GM21723 (cell line): ENCODE measurements around the gene TTLL10.

ENCODE experiments used
- ATAC-seq: cut with Tn5 transposase; IDR thresholded peaks from one replicate; pipeline ENCODE4 v1.9.1; 2021; ENCODE audit warnings: mild to moderate bottlenecking, moderate library complexity; ENCODE audit not compliant: unreplicated experiment

The TTLL10 gene

DNA sequence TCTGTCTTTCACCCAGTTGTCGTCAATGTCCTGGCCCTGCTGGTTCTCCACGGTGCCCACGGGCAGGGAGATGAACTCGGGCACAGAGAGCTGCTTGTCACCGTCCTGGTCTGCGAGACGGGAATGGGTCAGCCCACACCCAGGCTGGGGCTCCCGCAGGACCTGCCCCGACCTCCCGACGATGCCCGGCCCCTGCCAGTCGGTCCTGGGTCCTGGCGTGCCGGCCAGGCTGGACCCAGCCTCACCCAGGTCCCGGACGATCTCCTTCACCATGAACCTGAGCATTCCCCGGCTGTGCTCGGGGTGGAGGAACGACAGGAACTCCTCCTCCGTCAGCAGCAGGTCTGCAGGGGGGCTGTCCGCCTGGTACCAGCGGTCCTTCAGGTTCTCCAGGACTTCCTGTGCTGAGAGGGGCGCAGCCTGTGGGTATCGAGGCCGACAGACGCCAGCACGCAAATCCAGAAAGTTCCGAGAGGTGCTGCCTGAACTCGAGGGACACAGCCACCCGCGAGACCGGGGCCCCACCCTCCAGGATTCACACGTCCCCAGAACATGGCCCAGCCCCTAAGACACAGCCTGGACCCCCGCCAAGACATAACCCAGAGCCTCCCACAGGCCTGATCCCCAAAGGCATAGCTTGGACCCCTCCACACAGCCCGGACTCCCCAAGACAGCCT lies 45.0 kb downstream of the TTLL10 start:
- ATAC-seq = no peak

DNA sequence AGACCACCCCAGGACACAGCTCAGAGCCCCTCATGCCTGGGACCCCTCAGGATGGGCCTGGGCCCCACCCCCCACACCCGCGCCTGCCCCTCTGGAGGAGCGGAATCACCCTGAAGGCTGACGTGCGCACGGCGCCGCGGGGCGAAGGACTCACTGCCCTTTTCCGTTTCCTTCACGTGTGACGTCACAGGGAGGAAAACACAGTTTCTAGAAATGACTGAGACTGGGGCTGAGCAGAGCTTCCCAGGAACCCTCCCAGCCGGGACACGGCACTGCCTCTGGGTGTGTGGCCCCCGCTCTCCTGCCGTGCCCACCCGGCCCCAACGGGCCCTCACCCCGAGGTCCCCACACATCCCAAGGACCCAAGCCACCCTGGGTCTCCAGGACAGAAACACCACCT lies 45.7 kb downstream of the TTLL10 start:
- ATAC-seq = no peak

DNA sequence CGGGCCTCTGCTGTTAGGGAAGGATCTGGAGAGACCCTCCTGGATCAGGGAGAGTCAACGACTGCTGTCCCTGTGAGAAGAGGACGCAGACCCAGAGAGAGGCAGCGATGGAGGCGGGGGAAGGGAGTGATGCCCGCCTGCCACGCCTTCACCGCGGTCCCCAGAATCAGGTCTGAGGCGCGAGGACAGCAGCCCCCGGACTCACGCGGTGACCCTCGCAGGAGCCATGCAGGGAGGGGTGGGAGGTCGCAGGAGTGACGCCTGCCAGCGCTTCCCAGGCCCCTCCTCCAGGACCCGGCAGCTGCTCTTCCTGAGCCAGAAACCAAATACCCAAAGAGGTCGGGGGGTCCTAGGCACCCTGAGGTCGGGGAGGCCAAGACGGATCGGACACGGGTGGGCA lies 46.5 kb downstream of the TTLL10 start:
- ATAC-seq = no peak

DNA sequence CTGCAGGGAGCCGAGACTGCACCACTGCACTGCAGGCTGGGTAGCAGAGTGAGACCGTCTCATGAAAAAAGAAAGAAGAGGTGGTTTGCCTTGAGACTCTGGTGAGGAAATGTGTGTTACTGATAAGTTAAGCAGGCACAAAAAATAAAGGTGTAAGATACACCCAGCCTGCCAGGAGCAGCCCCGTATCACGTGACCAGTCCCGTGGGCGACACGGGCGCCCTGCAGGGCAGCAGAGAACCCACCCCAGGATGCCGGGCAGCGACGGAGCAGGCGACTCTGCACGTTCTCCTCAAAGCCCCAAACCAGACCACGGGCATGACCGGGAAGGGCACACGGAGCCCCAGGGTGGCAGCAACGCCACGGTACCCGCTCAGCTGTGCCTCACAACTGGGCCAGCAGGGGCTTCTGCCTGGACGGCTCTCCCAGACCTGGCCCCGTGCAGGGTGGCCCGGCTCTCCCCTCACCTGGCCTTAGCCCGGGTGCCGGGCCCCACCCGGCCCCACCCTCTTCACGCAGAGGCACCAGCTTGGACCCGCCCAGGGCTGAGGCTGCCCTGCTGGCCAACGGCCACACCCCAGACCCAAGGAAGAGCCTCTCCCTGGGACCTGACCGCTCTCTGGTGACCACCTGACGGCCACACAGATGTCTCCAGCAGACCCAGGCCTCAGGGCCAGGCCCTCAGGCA lies 48.4 kb downstream of the TTLL10 start:
- ATAC-seq = no peak

DNA sequence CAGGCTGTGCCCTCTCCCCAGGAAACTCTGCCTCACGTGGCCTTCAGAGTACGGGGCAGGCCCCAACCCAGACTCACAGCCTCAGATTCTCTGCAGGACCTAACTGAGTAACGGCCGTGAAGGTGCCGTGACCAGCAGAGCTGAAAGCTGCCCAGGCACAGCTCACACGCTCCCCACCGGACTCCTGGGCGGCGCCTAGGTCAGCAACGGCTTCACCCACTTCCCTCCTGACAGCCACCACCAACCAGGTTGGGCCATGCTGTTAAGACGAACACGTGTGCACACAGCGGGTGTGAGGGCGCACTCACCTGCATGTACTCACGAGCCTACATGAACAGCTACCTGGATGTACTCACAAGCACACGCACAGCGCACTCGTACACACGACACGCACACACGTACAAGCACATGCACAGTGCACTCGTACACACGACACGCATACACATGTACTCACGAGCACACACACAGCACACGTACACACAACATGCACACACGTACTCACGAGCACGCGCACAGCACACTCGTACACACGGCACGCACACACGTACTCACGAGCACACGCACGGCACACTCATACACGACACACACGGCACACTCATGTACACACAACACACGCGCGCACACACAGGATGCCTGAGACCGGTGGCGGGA lies 49.0 kb downstream of the TTLL10 start:
- ATAC-seq = no peak

DNA sequence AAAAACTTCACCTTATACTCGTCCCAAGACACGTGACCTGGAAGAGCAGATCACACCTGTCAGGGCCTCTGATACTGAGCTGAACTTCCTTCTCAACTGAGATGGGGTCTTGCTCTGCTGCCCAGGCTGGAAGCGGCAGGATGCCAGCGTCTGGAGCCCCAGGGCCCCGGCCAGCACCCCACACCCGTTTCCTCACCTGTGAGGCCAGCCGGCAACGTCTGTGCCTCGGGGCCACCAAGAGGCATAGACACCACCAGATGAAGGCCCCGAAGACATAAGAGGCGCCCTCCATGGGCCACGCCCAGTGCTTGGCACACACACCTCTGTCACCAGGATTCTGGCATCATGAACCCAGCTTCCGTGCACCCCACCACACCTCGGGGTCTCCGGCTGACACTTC lies 49.6 kb downstream of the TTLL10 start:
- no peak for ATAC-seq

DNA sequence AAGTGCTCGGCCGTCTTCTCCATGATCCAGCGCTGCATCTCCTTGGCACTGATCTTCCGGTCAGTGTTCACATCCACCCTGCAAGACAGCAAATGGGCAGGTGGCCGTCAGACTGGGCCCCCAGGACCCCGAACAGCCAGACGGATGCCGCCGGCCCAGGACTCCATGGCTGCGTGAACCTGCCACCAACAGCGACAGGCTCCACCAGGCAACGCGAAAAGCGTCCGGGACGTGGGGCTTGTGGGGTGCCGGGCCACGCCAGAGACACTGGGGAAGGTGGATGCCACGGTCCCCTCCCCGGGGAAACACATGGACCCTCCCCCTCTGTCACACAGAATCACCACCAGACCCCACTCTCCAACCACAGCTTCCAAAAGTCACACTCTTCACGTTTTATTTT lies 50.2 kb downstream of the TTLL10 start:
- ATAC-seq = no peak

DNA sequence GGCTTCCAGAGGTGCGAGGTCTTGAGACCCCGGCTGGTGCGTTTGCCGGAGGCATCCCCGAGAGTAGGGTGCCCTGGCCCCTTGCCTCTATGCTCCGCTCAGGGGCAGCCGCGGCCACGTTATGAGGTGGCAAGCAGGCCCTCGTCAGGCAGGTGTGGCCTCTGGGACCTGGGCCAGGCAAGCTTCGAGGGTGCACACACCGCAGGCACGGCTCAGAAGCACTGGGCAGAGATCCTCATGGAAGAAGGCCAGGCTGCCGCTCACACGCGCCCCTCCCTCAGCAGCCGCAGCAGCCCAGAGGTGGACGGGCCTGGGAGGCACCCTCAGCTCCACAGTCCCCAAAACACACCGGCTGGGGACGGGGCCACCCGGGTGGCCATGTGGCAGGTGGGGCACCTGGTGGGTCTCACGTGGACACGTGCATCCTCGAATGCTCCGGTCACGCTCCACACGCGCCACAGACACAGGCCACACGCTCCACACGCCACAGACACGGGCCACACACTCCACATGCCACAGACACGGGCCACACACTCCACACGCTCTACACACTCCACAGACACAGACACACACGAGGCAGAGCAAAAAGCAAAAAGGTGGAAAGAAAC lies 51.7 kb downstream of the TTLL10 start:
- no peak for ATAC-seq

DNA sequence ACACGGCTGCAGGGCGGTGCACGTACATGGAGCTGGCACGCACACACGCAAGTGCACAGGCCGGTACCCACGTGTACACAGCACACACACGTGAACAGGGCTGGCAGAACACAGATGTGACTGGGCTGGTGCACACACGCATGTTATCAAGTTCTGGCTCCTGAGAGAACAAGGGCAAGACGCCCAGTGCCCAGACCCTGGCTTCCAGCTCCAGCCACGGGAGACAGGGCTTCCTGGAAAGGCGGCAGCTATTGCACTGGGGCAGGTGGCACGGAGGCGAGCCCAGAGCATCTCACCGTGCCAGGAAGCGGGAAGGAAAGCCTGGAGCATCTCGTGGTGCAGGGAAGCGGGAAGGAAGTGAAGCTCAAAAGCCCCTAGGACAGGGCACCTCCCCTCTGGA lies 52.2 kb downstream of the TTLL10 start:
- ATAC-seq = no peak

DNA sequence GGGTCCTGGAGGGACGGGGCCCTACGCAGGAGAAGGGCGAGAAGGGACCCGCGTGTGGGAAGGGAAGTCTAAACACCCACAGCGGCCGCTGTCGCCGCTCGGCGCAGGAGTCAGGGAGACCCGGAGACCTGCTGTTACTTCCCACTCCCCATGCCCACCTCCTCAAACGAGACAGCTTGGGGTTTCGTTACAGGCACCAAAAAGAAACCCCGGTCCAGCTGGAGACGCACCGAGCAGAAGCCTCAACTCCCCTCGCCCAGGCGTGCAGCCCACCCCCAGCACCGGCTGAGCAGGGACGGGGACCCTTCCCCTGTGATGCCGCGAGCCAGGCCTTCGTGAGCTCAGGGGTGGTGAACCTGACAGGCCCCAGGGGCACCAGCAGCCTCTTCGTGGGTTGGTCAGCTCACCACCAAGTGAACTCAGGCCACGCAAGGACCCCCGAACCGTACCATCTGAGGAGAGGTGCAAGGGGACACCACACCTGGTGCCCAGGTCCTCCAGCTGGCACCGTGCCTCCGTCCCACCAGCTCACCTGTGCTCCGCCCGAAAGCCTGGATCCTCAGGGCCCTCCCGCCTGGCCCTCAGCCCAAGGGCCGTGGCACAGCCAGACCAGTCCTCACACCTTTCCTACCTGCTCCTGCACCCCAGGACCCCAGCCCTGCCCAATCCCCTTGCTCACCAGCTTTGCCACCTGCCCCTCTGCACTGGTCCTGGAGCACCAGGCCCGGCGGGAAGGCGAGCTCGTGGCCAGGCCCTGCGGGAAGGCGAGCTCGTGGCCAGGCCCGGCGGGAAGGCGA lies 53.1 kb downstream of the TTLL10 start:
- no peak for ATAC-seq

DNA sequence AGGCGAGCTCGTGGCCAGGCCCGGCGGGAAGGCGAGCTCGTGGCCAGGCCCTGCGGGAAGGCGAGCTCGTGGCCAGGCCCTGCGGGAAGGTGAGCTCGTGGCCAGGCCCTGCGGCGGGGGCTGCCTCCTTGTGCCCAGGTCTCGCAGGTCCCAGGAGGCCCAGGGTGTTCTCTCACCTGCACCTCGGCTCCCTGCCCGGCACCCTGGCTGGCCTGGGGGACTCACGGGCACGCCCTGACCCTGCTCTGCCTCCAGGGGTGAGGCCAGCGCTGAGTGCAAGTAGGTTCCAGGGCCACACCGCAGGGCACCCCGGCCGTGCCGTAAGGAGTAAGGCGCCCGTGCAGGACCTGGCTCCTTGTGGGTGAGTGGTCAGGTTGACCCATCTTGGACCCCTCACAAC lies 53.7 kb downstream of the TTLL10 start:
- ATAC-seq = no peak

DNA sequence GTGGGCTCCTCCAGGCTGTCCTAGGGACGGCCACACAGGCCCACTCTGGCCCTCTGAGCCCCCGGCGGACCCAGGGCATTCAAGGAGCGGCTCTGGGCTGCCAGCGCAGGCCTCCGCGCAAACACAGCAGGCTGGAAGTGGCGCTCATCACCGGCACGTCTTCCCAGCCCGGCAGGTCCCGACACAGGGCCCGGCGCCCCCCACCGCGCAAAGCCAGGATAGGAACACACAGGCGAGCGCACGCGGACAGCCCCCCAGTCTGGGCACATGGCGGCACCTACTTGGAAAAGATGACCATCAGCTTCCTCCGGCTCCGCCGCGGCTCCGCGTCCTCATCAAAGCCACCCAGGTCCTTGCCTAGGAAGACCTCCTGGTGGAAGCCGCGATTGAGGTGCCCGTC lies 54.5 kb downstream of the TTLL10 start:
- ATAC-seq = no peak

DNA sequence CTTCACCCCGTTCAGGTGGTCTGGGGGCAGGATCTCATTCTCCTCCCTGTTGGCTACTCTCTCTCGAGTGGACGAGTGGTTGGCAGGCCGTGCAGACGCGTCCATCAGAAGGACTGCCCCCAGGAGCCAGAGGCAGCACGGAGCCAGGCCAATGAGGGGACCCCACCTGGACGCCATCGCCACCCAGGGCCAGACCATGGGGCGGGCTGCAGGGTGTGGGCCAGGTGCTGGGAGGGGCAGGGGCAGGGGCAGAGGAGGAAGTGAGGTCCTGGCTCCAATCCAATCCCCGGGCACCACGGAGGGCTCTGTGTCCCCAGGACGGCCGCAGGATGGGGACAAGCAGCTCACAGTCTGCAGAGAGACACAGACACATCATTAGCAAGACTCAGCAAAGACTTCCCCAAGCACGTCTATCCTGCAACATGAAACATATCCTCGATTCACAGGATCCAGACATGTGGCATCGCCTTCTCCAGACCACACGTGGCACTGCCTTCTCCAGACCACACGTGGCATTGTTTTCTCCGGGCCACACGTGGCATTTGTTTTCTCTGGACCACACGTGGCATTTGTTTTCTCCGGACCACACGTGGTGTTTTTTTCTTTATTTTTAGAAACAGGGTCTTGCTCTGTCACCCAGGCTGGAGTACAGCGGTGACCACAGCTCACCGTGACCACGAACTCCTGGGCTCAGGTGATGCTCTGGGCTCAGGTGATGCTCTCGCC lies 55.1 kb downstream of the TTLL10 start:
- ATAC-seq = no peak

DNA sequence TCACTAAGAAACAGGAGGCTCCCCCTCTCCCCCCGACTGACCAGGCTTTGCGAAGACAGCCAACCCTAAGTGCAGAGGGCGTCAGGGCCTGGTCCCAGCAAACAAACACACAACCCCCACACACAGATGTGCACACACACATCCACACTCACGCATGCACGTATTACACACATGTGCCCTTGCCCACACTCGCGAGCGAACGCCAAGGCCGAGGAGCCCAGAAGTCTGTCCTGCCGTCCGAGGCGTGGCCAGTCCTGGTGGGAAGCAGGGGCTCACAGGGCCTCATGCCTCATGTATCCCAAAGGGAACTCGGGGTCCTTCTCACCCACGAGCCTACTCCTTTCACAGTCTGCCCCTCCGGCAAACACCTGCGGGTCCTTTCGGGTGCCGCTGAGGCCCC lies 56.1 kb downstream of the TTLL10 start:
- no peak for ATAC-seq

DNA sequence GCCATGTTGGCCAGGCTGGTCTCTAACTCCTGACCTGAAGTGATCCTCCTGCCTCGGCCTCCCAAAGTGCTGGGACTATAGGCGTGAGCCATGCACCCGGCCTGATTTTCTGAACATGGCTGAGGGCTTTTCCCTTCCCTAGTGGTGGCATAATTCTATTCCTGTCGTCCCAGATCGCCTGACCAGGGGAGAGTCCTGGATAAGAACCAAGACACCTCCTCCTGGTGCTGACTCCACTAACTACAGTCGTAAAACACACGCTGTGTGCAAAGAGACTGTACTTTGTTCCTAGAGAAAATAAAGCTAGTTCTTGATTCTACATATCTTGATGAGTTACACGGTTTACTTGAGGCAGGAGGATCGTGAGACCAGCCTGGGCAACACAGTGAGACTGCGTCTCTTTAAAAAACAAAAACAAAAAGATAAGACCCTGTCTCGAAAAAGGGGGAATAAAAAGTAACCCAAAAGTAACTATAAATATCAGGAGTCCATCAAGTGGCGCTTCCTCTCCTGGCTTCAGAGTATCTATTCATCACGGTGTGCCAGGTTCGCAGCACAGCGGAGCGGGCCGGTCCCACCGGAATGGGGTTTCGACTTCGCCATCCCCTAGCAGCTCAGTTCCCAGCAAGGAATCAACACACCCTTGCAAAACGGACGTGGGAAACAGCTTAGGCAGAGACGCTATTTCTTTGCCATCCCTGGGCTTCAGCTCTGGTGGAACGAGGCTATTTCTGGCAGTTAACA lies 57.1 kb downstream of the TTLL10 start:
- no peak for ATAC-seq

DNA sequence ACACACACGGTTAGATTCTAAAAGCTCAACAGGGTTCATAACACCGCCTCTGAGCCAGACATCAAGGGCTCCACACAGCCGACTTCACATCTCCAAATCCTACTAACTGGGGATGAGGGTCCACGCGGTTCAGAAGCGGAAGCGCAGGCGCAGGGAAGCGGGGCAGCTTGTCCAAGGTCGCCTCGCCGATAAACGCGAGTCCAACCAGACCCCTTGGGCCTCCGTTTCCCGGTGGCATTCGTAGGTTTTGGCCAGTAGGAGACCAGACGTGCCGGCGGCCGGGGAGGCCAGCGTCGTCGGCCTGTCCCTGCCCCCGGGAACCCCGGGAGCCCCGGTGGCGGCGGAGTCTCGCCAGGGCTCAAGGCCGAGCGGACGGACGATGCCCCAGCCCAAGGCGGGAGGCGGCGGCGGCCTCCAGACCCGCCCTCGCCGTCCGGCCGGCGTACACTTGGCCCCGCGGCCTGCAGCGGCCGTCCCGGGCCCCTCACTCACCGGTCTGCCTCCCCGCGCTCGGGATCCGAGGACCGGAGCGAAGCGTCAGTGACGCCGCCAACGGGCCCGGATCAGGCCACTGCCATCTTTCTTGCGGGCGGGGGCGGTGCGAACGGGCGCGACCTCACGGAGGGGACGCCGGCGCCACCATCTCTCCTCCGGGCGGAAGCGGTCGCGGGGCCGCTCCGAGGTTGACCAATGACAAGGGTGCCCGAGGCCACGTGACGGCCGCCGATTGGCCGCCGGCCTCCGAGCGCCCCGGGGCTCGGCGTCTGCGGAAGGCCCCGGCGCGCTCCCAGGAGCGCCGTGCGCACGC lies 57.9 kb downstream of the TTLL10 start, which contains the start of gene SDF4:
SDF4 (minus strand) TSS at position 602 of the 808 bp plus-strand sequence. CDS start 3,229 bp downstream, outside the sequence.
- ATAC-seq = peak; percentile 82

DNA sequence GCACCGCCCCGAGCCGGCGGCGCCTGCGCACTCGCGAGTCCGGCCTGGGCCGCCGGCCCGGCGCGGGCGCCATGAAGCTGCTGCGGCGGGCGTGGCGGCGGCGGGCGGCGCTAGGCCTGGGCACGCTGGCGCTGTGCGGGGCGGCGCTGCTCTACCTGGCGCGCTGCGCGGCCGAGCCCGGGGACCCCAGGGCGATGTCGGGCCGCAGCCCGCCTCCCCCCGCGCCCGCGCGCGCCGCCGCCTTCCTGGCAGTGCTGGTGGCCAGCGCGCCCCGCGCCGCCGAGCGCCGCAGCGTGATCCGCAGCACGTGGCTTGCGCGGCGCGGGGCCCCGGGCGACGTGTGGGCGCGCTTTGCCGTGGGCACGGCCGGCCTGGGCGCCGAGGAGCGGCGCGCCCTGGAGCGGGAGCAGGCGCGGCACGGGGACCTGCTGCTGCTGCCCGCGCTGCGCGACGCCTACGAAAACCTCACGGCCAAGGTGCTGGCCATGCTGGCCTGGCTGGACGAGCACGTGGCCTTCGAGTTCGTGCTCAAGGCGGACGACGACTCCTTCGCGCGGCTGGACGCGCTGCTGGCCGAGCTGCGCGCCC lies 58.6 kb downstream of the TTLL10 start, which contains the start of gene B3GALT6:
B3GALT6 (plus strand) TSS at position 30 of the 588 bp plus-strand sequence; CDS start at position 72, 42 bp downstream.
- no peak for ATAC-seq
